EH (cell line): ENCODE data around the gene MAEA.
"Not testable (repeated sequence)": the region's sequence is repeated elsewhere in the genome, so short reads cannot be mapped to it uniquely, and the experiment has no call there.

Experiments used
- DNase-seq: peaks from one replicate; pipeline ENCODE4 v3.0.0-alpha.2; 2015; ENCODE audit warnings: low read depth

Gene MAEA

GRCh38 chr4:1321946-1322650, 32.4 kb downstream of the MAEA start:
- DNase-seq: no peak

- DNase-seq: no peak
Observed at GRCh38 chr4:1323280-1323634, 33.6 kb downstream of the MAEA start.

GRCh38 chr4:1323635-1324442, 34.1 kb downstream of the MAEA start:
- peak; percentile 93 for DNase-seq

GRCh38 chr4:1324443-1325175, 34.9 kb downstream of the MAEA start:
- DNase-seq: peak; percentile 56

- DNase-seq: no peak
Observed at GRCh38 chr4:1325176-1325480, 35.4 kb downstream of the MAEA start.

GRCh38 chr4:1325681-1326635, 36.3 kb downstream of the MAEA start:
- DNase-seq: no peak

- DNase-seq: no peak
Observed at GRCh38 chr4:1326751-1327525, 37.2 kb downstream of the MAEA start.

- no peak for DNase-seq
Observed at GRCh38 chr4:1327526-1328266, 38.0 kb downstream of the MAEA start.

- no peak for DNase-seq
Observed at GRCh38 chr4:1328267-1329155, 38.8 kb downstream of the MAEA start.

- no peak for DNase-seq
Observed at GRCh38 chr4:1329408-1330371, 40.0 kb downstream of the MAEA start.

GRCh38 chr4:1330761-1331590, 41.3 kb downstream of the MAEA start:
- DNase-seq: no peak

- no peak for DNase-seq
Observed at GRCh38 chr4:1331591-1332353, 42.1 kb downstream of the MAEA start.

- DNase-seq: no peak
Observed at GRCh38 chr4:1332686-1333085, 43.0 kb downstream of the MAEA start.

- no peak for DNase-seq
Observed at GRCh38 chr4:1333256-1333655, 43.6 kb downstream of the MAEA start.

GRCh38 chr4:1333851-1334578, 44.3 kb downstream of the MAEA start:
- DNase-seq: not testable (repeated sequence)

GRCh38 chr4:1334579-1334895, 44.8 kb downstream of the MAEA start:
- DNase-seq: no peak
